ENCODE data around the gene LRRC2.

DNA sequence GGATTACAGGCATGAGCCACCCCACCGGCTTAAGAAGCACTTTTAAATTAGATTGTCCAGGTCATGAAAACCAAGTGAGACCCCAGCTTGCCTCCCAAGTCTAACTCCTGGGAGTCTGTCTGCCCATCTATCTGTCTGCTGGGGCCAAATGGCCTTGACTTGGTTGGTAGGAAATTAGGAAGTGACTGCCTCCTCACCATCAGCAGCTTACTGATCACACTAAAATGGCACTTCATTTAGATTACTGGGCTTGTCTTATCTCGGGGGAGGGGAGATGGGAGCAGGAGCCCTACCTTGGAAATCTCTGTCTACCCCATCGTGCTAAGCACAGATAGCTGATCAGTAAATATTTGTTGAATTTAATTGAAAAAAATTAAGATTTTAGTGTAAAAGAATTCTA lies 5.6 kb upstream of the LRRC2 start:
- TF ChIP-seq CTCF (IDR thresholded peaks at IDR 0.05; ENCODE audit: poor library complexity) (no peak), EZH2 (IDR thresholded peaks at IDR 0.05; ENCODE audit: borderline replicate concordance) (no peak)
